Subcutaneous abdominal adipose tissue (tissue), 5 donors: ENCODE data around the gene CMBL.
"Not testable (repeated sequence)": the region's sequence is repeated elsewhere in the genome, so short reads cannot be mapped to it uniquely, and the experiment has no call there.

Source experiments
- H3K27ac ChIP-seq: one replicate; pipeline ENCODE4 v1.7.0; 2013; ENCODE audit warnings: low read depth, mild to moderate bottlenecking, inconsistent platforms, low read length, moderate library complexity
- H3K27me3 ChIP-seq, 5 donors: one replicate each; pipeline ENCODE4 v1.7.0; 2013; ENCODE audit warnings: low read length in 5 of 5, inconsistent platforms in 1 of 5; ENCODE audit not compliant: control insufficient read depth in 5 of 5, insufficient read depth in 4 of 5
- H3K36me3 ChIP-seq, 5 donors: one replicate each; pipeline ENCODE4 v1.7.0; 2013; ENCODE audit warnings: low read length in 5 of 5; ENCODE audit not compliant: control insufficient read depth in 5 of 5, insufficient read depth in 5 of 5
- H3K4me1 ChIP-seq, 5 donors: one replicate each; pipeline ENCODE4 v1.7.0; 2013; ENCODE audit warnings: low read length in 5 of 5, mild to moderate bottlenecking in 3 of 5, moderate library complexity in 1 of 5; ENCODE audit not compliant: control insufficient read depth in 5 of 5, insufficient read depth in 5 of 5
- H3K4me3 ChIP-seq, 5 donors: one replicate each; pipeline ENCODE4 v1.7.0; 2013; ENCODE audit warnings: low read length in 5 of 5, low read depth in 1 of 5
- H3K9ac ChIP-seq, 5 donors: one replicate each; pipeline ENCODE4 v1.7.0; 2013; ENCODE audit warnings: low read length in 5 of 5, mild to moderate bottlenecking in 4 of 5, moderate library complexity in 3 of 5
- H3K9me3 ChIP-seq, 5 donors: one replicate each; pipeline ENCODE4 v1.7.0; 2013; ENCODE audit warnings: low read length in 5 of 5; ENCODE audit not compliant: control insufficient read depth in 5 of 5
- donor health status: healthy.
- donor health status: healthy.
- donor health status: healthy.
- donor health status: healthy.
- donor health status: healthy.

CMBL gene

DNA sequence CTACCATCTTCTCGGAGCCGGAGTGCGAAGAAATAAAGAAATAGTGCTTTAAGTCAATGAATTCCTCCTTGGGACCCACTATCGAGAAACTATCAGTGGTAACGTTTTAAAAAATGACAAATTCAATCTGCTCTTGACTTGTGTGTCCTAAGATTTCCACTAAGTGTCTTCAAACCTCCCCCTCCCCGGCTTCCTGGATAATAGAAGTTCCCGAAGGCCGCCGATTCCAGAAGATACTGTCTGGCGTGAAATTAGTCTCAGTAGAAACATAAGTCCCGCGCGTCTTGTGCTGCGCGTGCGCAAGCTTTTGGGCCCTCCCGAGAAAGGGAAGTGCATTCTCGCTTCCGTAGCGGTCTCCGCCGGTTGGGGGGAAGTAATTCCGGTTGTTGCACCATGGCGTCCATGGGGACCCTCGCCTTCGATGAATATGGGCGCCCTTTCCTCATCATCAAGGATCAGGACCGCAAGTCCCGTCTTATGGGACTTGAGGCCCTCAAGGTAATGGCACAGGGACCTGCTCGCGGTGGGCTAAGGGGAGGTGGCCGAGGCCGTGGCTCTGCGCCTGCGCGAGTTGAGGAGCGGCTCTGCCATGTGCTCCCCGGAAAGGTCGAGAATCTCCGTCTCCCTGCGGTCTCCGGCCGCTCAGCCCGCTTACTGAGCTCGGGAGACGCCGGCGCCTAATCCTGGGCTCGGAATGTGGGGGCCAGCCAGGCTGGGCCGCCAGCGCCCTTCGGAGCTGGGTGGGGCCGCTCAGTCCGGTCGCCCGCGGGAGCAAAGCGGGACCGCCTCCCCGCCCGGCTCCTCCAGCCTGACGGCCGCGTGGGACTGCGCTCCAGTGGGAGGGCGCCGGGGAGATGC lies 57.5 kb downstream of the CMBL start, which contains the start of gene CCT5:
Gene CCT5 (plus strand): TSS at position 333 of the 858 bp plus-strand sequence. CDS start 61 bp downstream, at position 394.
- Histone ChIP-seq H3K4me3 (peak within 1 kb of the TSS; percentile 90 to 98 (median 98)), H3K9ac (peak within 1 kb of the TSS; percentile 91 to 99 (median 97)), H3K27me3 (no peaks in the 10 kb centered on the region), H3K27ac (peak within 1 kb of the TSS; percentile 94), H3K36me3 (peaks cover 9 to 12% (median 11%) of the 10 kb centered on the region in 5 donors), H3K4me1 (peaks cover 7 to 38% (median 31%) of the 10 kb centered on the region in 5 donors), H3K9me3 (no peaks in the 10 kb centered on the region)

GRCh38 chr5:10248378-10249260 lies 59.1 kb downstream of the CMBL start:
- Histone ChIP-seq H3K4me3 (peak overlapping the region; percentile 90 to 98 (median 97)), H3K9me3 (no peaks in the 10 kb centered on the region), H3K27ac (peak overlapping the region; percentile 94), H3K4me1 (peaks cover 7 to 34% (median 30%) of the 10 kb centered on the region in 5 donors), H3K9ac (peak overlapping the region; percentile 81 to 99 (median 97)), H3K36me3 (peaks cover 0 to 4% (median 0%) of the 10 kb centered on the region in 5 donors), H3K27me3 (no peaks in the 10 kb centered on the region)

DNA sequence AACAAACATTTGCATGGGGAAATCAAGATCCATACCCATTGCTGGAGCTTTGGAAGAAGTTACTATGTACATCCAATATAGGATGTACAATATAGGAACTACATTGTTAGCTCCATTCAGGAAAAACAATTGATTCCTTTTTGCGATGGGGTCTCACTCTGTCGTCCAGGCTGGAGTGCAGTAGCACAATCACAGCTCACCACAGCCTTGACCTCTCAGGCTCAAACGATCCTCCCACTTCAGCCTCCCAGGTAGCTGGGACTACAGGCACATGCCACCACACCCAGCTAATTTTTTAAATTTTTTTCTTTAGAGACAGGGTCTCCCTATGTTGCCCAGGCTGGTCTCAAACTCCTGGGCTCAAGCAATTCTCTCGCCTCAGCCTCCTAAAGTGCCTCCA lies 60.5 kb downstream of the CMBL start:
- not testable (repeated sequence) for H3K9ac ChIP-seq, H3K4me3 ChIP-seq, H3K27ac ChIP-seq, H3K27me3 ChIP-seq, H3K36me3 ChIP-seq, H3K9me3 ChIP-seq
- peaks cover 7 to 28% (median 26%) of the 10 kb centered on the region in 5 donors for H3K4me1 ChIP-seq

- no peaks in the 10 kb centered on the region for H3K36me3 ChIP-seq
- peaks cover 6 to 23% (median 22%) of the 10 kb centered on the region in 5 donors for H3K4me1 ChIP-seq
- H3K27me3 ChIP-seq = no peaks in the 10 kb centered on the region
- H3K9me3 ChIP-seq = no peaks in the 10 kb centered on the region
- no peak overlapping the region for H3K9ac ChIP-seq
- H3K4me3 ChIP-seq = no peak overlapping the region
- no peak overlapping the region for H3K27ac ChIP-seq
Observed at GRCh38 chr5:10246761-10247160, 60.9 kb downstream of the CMBL start.

GRCh38 chr5:10244342-10244944 lies 63.3 kb downstream of the CMBL start:
- Histone ChIP-seq H3K9ac (no peak overlapping the region), H3K4me1 (peaks cover 2 to 11% (median 9%) of the 10 kb centered on the region in 5 donors), H3K9me3 (no peaks in the 10 kb centered on the region), H3K27ac (no peak overlapping the region), H3K36me3 (no peaks in the 10 kb centered on the region), H3K4me3 (no peak overlapping the region), H3K27me3 (no peaks in the 10 kb centered on the region)

DNA sequence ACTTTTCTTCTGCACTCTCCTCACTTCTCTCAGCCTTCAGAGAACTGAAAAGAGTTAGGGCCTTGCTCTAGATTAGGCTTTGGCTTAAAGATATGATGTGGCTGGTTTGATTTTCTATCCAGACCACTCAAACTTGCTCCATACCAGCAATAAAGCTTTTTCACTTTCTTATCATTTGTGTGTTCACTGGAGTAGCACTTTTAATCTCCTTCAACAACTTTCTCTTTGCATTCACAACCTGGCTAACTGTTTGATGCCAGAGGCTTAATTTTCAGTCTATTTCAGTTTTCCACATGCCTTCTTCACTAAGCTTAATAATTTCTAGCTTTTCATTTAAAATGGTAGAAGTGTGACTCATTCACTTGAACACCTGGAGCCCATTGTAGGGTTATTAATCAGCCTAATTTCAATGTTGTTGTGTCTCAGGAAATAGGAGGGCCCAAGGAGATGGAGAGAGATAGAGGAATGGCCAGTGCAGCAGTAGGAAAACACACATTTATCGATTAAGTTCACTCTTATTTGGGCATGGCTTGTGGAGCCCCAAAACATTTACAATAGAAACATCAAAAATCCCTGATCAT lies 64.0 kb downstream of the CMBL start:
- Histone ChIP-seq H3K27ac (no peak overlapping the region), H3K27me3 (no peaks in the 10 kb centered on the region), H3K36me3 (peaks cover 0 to 3% (median 2%) of the 10 kb centered on the region in 5 donors), H3K4me1 (peaks cover 0 to 5% (median 3%) of the 10 kb centered on the region in 5 donors), H3K9me3 (no peaks in the 10 kb centered on the region), H3K4me3 (no peak overlapping the region), H3K9ac (no peak overlapping the region)

GRCh38 chr5:10235350-10235749 lies 72.4 kb downstream of the CMBL start:
- no peak overlapping the region for H3K4me3 ChIP-seq
- no peaks in the 10 kb centered on the region for H3K9me3 ChIP-seq
- no peaks in the 10 kb centered on the region for H3K27me3 ChIP-seq
- H3K36me3 ChIP-seq = peaks cover 7 to 47% (median 23%) of the 10 kb centered on the region in 5 donors
- peaks cover 0 to 5% (median 0%) of the 10 kb centered on the region in 5 donors for H3K4me1 ChIP-seq
- no peak overlapping the region for H3K9ac ChIP-seq
- H3K27ac ChIP-seq = no peak overlapping the region

- Histone ChIP-seq H3K27ac (no peak overlapping the region), H3K9ac (no peak overlapping the region), H3K9me3 (no peaks in the 10 kb centered on the region), H3K4me1 (peaks cover 0 to 5% (median 0%) of the 10 kb centered on the region in 5 donors), H3K27me3 (no peaks in the 10 kb centered on the region), H3K36me3 (peaks cover 7 to 49% (median 21%) of the 10 kb centered on the region in 5 donors), H3K4me3 (no peak overlapping the region)
Observed at GRCh38 chr5:10233505-10233904, 74.2 kb downstream of the CMBL start.

DNA sequence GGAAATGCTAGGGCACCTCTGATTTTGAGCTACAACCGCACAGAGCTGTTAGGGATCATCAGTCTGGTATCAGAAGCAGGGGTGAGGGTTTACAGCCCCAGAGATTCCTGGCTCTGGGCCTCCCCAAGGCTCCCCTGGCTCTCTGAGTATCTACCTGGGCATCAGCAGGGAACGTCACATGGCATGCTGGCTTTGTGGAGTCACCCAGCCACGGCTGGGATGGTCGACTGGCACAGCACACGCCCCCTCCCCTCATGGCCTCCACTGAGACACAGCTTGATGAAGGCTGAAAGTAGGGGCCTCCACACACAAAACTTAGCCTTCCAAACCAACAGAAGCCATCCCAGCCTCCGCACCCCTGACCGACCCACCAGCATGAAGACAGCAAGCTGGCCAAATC lies 74.7 kb downstream of the CMBL start:
- no peaks in the 10 kb centered on the region for H3K27me3 ChIP-seq
- no peak overlapping the region for H3K27ac ChIP-seq
- H3K4me1 ChIP-seq = peaks cover 0 to 5% (median 0%) of the 10 kb centered on the region in 5 donors
- H3K36me3 ChIP-seq = peaks cover 7 to 47% (median 18%) of the 10 kb centered on the region in 5 donors
- no peak overlapping the region for H3K9ac ChIP-seq
- no peaks in the 10 kb centered on the region for H3K9me3 ChIP-seq
- no peak overlapping the region for H3K4me3 ChIP-seq
